Choroid plexus epithelial cell (primary cell): ENCODE results near the gene COL15A1.

ENCODE experiments used
- DNase-seq: peaks from one replicate; pipeline ENCODE4 v3.0.0-alpha.2; 2010; ENCODE audit warnings: low read depth
- H3K4me3 ChIP-seq: 2 replicates; pipeline ENCODE4 v1.5.1; 2011; ENCODE audit warnings: low read depth, mild to moderate bottlenecking, control low read depth, low read length, moderate library complexity
- CTCF ChIP-seq: conservative IDR thresholded peaks from 2 replicates; pipeline ENCODE4 v1.5.1; 2011; ENCODE audit warnings: low read depth, mild to moderate bottlenecking, control low read depth, inconsistent platforms, low read length, moderate library complexity

Gene COL15A1

GRCh38 chr9:98923451-98924123 lies 20.1 kb upstream of the COL15A1 start:
- no peak for TF ChIP-seq CTCF
- DNase-seq: peak; percentile 31
- no peak overlapping the region for H3K4me3 ChIP-seq

- TF ChIP-seq CTCF: no peak
- no peak for DNase-seq
- H3K4me3 ChIP-seq: no peak overlapping the region
These were observed 18.5 kb upstream of the COL15A1 start for GRCh38 chr9:98924946-98925820.

- TF ChIP-seq CTCF: no peak
- H3K4me3 ChIP-seq: no peak overlapping the region
- peak; percentile 41 for DNase-seq
These were observed 17.8 kb upstream of the COL15A1 start for GRCh38 chr9:98925956-98926355.

DNA sequence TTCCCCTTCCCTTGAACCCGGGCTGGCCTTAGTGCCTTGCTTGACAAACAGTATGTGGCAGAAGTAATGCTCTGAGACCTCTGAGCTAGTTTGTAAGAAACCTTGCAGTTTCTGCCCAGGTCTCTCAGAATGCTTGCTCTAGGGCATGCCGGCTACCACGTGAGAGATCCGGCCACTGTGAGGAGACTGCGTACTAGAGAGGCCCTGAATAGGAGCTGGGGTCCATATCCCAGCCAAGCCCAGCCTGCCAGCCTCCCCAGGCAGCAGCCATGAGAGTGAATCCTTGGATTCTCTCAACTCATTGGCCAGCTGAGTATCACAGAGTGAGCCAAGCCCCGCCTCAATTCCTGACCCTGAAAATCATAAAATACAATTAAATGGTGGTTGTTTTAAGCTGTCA lies 16.0 kb upstream of the COL15A1 start:
- no peak for TF ChIP-seq CTCF
- DNase-seq: no peak
- no peak overlapping the region for H3K4me3 ChIP-seq

- no peak overlapping the region for H3K4me3 ChIP-seq
- peak; percentile 64 for DNase-seq
- TF ChIP-seq CTCF: no peak
These were observed 14.6 kb upstream of the COL15A1 start for GRCh38 chr9:98929071-98929470.

DNA sequence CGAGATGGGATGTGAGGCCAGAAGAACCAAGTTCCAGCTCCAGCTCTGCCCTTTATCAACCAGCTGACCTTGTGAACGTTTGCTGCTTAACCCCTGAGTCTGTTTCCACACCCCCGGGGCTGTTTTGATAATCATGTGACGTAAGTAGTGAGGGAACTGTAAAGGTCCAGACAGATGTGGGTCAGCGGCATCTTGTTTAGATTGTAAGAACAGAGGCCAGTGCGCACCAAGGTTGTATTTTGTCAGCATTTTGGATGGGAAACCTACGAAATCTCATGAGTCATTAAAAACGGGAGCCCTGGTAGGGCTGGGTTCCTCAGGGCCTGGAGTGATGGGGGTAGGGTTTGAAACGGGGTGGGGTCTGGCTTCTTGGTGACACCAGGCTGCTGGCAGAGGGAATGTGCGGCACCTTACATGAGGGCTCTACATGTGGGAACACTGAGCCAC lies 13.8 kb upstream of the COL15A1 start:
- H3K4me3 ChIP-seq: no peak overlapping the region
- DNase-seq: peak; percentile 76
- no peak for TF ChIP-seq CTCF
